Subcutaneous adipose tissue (tissue), 4 donors: ENCODE results near the gene EIF4E2. TPM values are rescaled to one million over a fixed set of nuclear protein-coding genes. Genes with fewer than 3 reads are reported as not detected.

Experiments
- CTCF ChIP-seq: fragments of 450-650 bp; IDR thresholded peaks from one replicate; pipeline ENCODE4 v1.5.1; 2016; ENCODE audit warnings: low read depth, mild to moderate bottlenecking, control low read depth, antibody characterized with exemption, moderate library complexity
- total RNA-seq, 4 donors: library from RNA; depleted of rRNA; stranded (reverse); fragments of >200 nt; gene quantifications; one replicate each; pipeline ENCODE4 v1.1.0, GENCODE V29; 2016

EIF4E2 gene
- total RNA-seq, 4 donors from 2014 or later = 27.5 to 63.8 (median 35.0) TPM

GRCh38 chr2:232556426-232556825 is 5.9 kb downstream of the EIF4E2 start:
- TF ChIP-seq CTCF = no peak

- TF ChIP-seq CTCF = no peak
Observed at GRCh38 chr2:232562515-232563151, 12.1 kb downstream of the EIF4E2 start.

GRCh38 chr2:232563580-232563979 is 13.1 kb downstream of the EIF4E2 start:
- no peak for TF ChIP-seq CTCF

- TF ChIP-seq CTCF = no peak
Observed at GRCh38 chr2:232567721-232568120, 17.2 kb downstream of the EIF4E2 start.

- TF ChIP-seq CTCF = no peak
Observed at GRCh38 chr2:232568161-232568560, 17.7 kb downstream of the EIF4E2 start.

- no peak for TF ChIP-seq CTCF
Observed at GRCh38 chr2:232569541-232569940, 19.1 kb downstream of the EIF4E2 start.

- no peak for TF ChIP-seq CTCF
Observed at GRCh38 chr2:232571026-232571474, 20.6 kb downstream of the EIF4E2 start.
